GM12864 (cell line): ENCODE measurements around the gene HUS1.

Source experiments
- DNase-seq: peaks from one replicate; pipeline ENCODE4 v3.0.0-alpha.2; 2011; ENCODE audit warnings: low read depth
- H3K4me3 ChIP-seq: 2 replicates; pipeline ENCODE4 v1.5.1; 2011; ENCODE audit warnings: mild to moderate bottlenecking, low read depth, low read length, control low read depth
- CTCF ChIP-seq: IDR thresholded peaks from 2 replicates; pipeline ENCODE4 v1.5.1; 2011; ENCODE audit warnings: low read depth, mild to moderate bottlenecking, moderate library complexity, low read length, control low read depth, inconsistent platforms; ENCODE audit errors: missing control alignments

HUS1 gene

GRCh38 chr7:47951374-47951773, 28.0 kb downstream of the HUS1 start:
- H3K4me3 ChIP-seq: no peak overlapping the region
- no peak for TF ChIP-seq CTCF
- DNase-seq: no peak

- no peak for DNase-seq
- H3K4me3 ChIP-seq: no peak overlapping the region
- TF ChIP-seq CTCF: no peak
Measured at GRCh38 chr7:47950714-47951113, 28.7 kb downstream of the HUS1 start.

- no peak for TF ChIP-seq CTCF
- DNase-seq: no peak
- H3K4me3 ChIP-seq: no peak overlapping the region
Measured at GRCh38 chr7:47949703-47950102, 29.7 kb downstream of the HUS1 start.

- DNase-seq: no peak
- no peak within 1 kb of the TSS for H3K4me3 ChIP-seq
- no peak for TF ChIP-seq CTCF
Measured at GRCh38 chr7:47948141-47948790, 31.1 kb downstream of the HUS1 start, which contains the start of gene PKD1L1. TSS of gene PKD1L1 (minus strand) at chr7:47948466. CDS start at chr7:47948440, 26 bp downstream.

- no peak overlapping the region for H3K4me3 ChIP-seq
- DNase-seq: no peak
- no peak for TF ChIP-seq CTCF
Measured at GRCh38 chr7:47947355-47947749, 32.1 kb downstream of the HUS1 start.

- no peak for TF ChIP-seq CTCF
- no peak overlapping the region for H3K4me3 ChIP-seq
- DNase-seq: no peak
Measured at GRCh38 chr7:47946581-47947354, 32.6 kb downstream of the HUS1 start.
